Activated naive CD4-positive, alpha-beta T cell (primary cell): ENCODE measurements around the gene ABCC11.
A peak's percentile ranks its signal among the peaks of the same experiment; 100 is the strongest.
"Not testable (repeated sequence)": the region's sequence is repeated elsewhere in the genome, so short reads cannot be mapped to it uniquely, and the experiment has no call there.

Experiments used
- DNase-seq, 4 experiments: peaks; one replicate each; lab custom pipeline; 2025; lab: John Stamatoyannopoulos, UW

Gene ABCC11

GRCh38 chr16:48201515-48202201 lies 45.7 kb downstream of the ABCC11 start:
- no peak for DNase-seq

GRCh38 chr16:48197294-48197693 lies 50.0 kb downstream of the ABCC11 start:
- DNase-seq: no peak

- no peak for DNase-seq
Observed at GRCh38 chr16:48194828-48195556, 52.3 kb downstream of the ABCC11 start.

GRCh38 chr16:48193846-48194245 lies 53.5 kb downstream of the ABCC11 start:
- no peak for DNase-seq

- no peak for DNase-seq
Observed at GRCh38 chr16:48188449-48189102, 58.8 kb downstream of the ABCC11 start.

- DNase-seq: no peak
Observed at GRCh38 chr16:48187779-48188178, 59.6 kb downstream of the ABCC11 start.

GRCh38 chr16:48184681-48185080 lies 62.7 kb downstream of the ABCC11 start:
- DNase-seq: no peak

GRCh38 chr16:48182979-48183537 lies 64.3 kb downstream of the ABCC11 start:
- DNase-seq: no peak

- DNase-seq: not testable (repeated sequence)
Observed at GRCh38 chr16:48181746-48182520, 65.4 kb downstream of the ABCC11 start.

GRCh38 chr16:48180868-48181480 lies 66.4 kb downstream of the ABCC11 start:
- no peak for DNase-seq

GRCh38 chr16:48176635-48177408 lies 70.5 kb downstream of the ABCC11 start:
- DNase-seq: no peak

GRCh38 chr16:48173889-48174288 lies 73.5 kb downstream of the ABCC11 start:
- no peak for DNase-seq

GRCh38 chr16:48172682-48173081 lies 74.7 kb downstream of the ABCC11 start:
- DNase-seq: no peak

GRCh38 chr16:48169896-48170295 lies 77.4 kb downstream of the ABCC11 start:
- DNase-seq: no peak

GRCh38 chr16:48168075-48168474 lies 79.3 kb downstream of the ABCC11 start:
- no peak for DNase-seq

GRCh38 chr16:48166617-48167016 lies 80.7 kb downstream of the ABCC11 start:
- not testable (repeated sequence) for DNase-seq

GRCh38 chr16:48165961-48166578 lies 81.3 kb downstream of the ABCC11 start:
- DNase-seq: no peak

- DNase-seq: peak; percentile 22 to 51 (median 30)
Observed at GRCh38 chr16:48164907-48165715, 82.2 kb downstream of the ABCC11 start.

GRCh38 chr16:48162839-48163410 lies 84.4 kb downstream of the ABCC11 start:
- DNase-seq: no peak
